ENCODE results near the gene PUS10. TPM values are rescaled to one million over a fixed set of nuclear protein-coding genes. Genes with fewer than 3 reads are reported as not detected.

The PUS10 gene
- total RNA-seq, 4 donors from 2014 or later: 11.8 to 20.6 (median 16.2) TPM

- WGBS, 2 donors: 70 to 85% methylated on average over 2 of the region's 2 CpGs
- Histone ChIP-seq H3K4me3 (replicated peaks in 1 of 3) (no peak overlapping the region), H3K9me3 (no peaks in the 10 kb centered on the region), H3K27ac (no peak overlapping the region), H3K36me3 (peaks cover 0 to 10% of the 10 kb centered on the region in 2 donors), H3K4me1 (peaks cover 4 to 6% of the 10 kb centered on the region in 2 donors), H3K27me3 (no peaks in the 10 kb centered on the region)
- TF ChIP-seq POLR2A (IDR thresholded peaks at IDR 0.05) (no peak), CTCF (IDR thresholded peaks at IDR 0.05) (no peak)
- intact Hi-C loops (cut with DNase I): no loop called here
- no peak for DNase-seq
These were observed 63.9 kb downstream of the PUS10 start for GRCh38 chr2:60954139-60954538.

GRCh38 chr2:60948926-60949579, 69.0 kb downstream of the PUS10 start:
- Histone ChIP-seq H3K36me3 (peaks cover 0 to 10% of the 10 kb centered on the region in 2 donors), H3K27me3 (no peaks in the 10 kb centered on the region), H3K27ac (no peak overlapping the region), H3K9me3 (no peaks in the 10 kb centered on the region), H3K4me3 (replicated peaks in 1 of 3) (no peak overlapping the region), H3K4me1 (no peaks in the 10 kb centered on the region)
- intact Hi-C loops (cut with DNase I): no loop called here
- no peak for TF ChIP-seq POLR2A (IDR thresholded peaks at IDR 0.05)
- no peak for TF ChIP-seq CTCF (IDR thresholded peaks at IDR 0.05)
- DNase-seq: no peak
- 91 to 93% methylated on average over 6 of the region's 6 CpGs for WGBS, 2 donors

GRCh38 chr2:60948161-60948560, 69.9 kb downstream of the PUS10 start:
- Histone ChIP-seq H3K36me3 (peaks cover 0 to 10% of the 10 kb centered on the region in 2 donors), H3K4me1 (no peaks in the 10 kb centered on the region), H3K4me3 (replicated peaks in 1 of 3) (no peak overlapping the region), H3K27me3 (no peaks in the 10 kb centered on the region), H3K27ac (no peak overlapping the region), H3K9me3 (no peaks in the 10 kb centered on the region)
- DNase-seq: no peak
- intact Hi-C loops (cut with DNase I): no loop called here
- WGBS, 2 donors: 96% methylated on average over 8 of the region's 8 CpGs
- TF ChIP-seq POLR2A (IDR thresholded peaks at IDR 0.05): no peak
- TF ChIP-seq CTCF (IDR thresholded peaks at IDR 0.05): no peak

GRCh38 chr2:60947056-60947455, 71.0 kb downstream of the PUS10 start:
- TF ChIP-seq POLR2A (IDR thresholded peaks at IDR 0.05): no peak
- no peak for TF ChIP-seq CTCF (IDR thresholded peaks at IDR 0.05)
- peaks cover 0 to 6% of the 10 kb centered on the region in 2 donors for H3K36me3 ChIP-seq
- no peak overlapping the region for H3K27ac ChIP-seq
- DNase-seq: no peak
- no peak overlapping the region for H3K4me3 ChIP-seq (replicated peaks in 1 of 3)
- no peaks in the 10 kb centered on the region for H3K9me3 ChIP-seq
- no peaks in the 10 kb centered on the region for H3K4me1 ChIP-seq
- WGBS, 2 donors: 82 to 85% methylated on average over 4 of the region's 4 CpGs
- no peaks in the 10 kb centered on the region for H3K27me3 ChIP-seq
- intact Hi-C loops (cut with DNase I): no loop called here

- Histone ChIP-seq H3K4me3 (replicated peaks in 1 of 3) (no peak overlapping the region), H3K27ac (no peak overlapping the region), H3K36me3 (no peaks in the 10 kb centered on the region), H3K4me1 (no peaks in the 10 kb centered on the region), H3K9me3 (no peaks in the 10 kb centered on the region), H3K27me3 (no peaks in the 10 kb centered on the region)
- no peak for TF ChIP-seq POLR2A (IDR thresholded peaks at IDR 0.05)
- no peak for TF ChIP-seq CTCF (IDR thresholded peaks at IDR 0.05)
- 83 to 84% methylated on average over 2 of the region's 2 CpGs for WGBS, 2 donors
- no peak for DNase-seq
- intact Hi-C loops (cut with DNase I): no loop called here
These were observed 72.7 kb downstream of the PUS10 start for GRCh38 chr2:60945341-60945740.
